NCI-H748 (cell line): ENCODE data around the gene XPNPEP1.

ENCODE experiments used
- DNase-seq: peaks from one replicate; lab custom pipeline; 2025; ENCODE audit not compliant: unreplicated experiment; lab: John Stamatoyannopoulos, UW

XPNPEP1 gene

GRCh38 chr10:109820620-109821405, 102.5 kb downstream of the XPNPEP1 start:
- DNase-seq = no peak

- DNase-seq = no peak
These were observed 103.5 kb downstream of the XPNPEP1 start for GRCh38 chr10:109819807-109820206.
